Measurements from ENCODE around the gene ILF2.

ILF2 gene

GRCh38 chr1:153626477-153626903 lies 44.3 kb downstream of the ILF2 start:
- FAIRE-seq: no peak

GRCh38 chr1:153624965-153625611 lies 45.7 kb downstream of the ILF2 start:
- no peak for FAIRE-seq

GRCh38 chr1:153623101-153623500 lies 47.7 kb downstream of the ILF2 start:
- FAIRE-seq: no peak

- FAIRE-seq: no peak
Measured at GRCh38 chr1:153619171-153619570, 51.6 kb downstream of the ILF2 start.

DNA sequence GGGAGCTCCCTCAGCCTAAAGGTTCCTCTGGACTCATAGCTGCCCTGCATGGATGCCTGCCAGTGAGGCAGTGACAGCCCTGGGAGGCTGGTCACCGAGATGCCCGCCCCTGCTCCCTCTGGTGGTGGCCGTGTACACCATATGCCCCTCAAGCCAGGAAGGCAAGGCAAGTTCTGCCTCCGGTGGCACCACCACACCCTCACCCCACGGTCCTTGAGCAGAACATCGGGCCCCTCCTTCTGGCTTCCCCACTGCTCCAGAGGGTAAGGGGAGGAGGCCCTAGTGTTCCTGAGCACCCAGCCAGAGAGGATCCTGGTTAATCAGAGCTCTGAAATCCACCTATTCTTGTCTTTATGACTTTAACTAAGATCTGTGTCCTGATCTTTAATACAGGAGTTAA lies 53.1 kb downstream of the ILF2 start:
- no peak for FAIRE-seq

DNA sequence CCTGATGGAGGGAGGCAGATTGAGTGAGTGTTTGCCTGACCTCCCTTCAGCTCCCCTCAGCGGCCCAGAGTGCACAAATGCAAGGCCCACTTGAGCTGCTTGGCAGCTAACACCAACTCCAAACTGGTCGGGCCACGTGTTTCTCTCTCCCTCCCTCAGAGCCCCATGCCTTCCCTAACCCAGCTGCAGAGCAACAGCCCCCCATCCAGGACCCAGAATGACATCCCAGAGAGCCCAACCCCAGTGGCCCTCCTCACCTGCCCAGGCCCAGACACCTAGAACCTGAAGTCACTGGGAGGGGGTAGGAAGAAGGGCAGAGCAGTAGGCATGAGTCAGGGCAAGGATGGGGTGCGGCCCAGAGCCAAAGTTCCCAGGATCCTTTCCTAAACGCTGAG lies 53.9 kb downstream of the ILF2 start:
- FAIRE-seq: no peak

GRCh38 chr1:153616144-153616916 lies 54.5 kb downstream of the ILF2 start, which contains the start of gene S100A14:
S100A14 (minus strand) TSS chr1:153616325; CDS start chr1:153615858, 467 bp downstream.
- FAIRE-seq: no peak

GRCh38 chr1:153615406-153615805 lies 55.4 kb downstream of the ILF2 start:
- no peak for FAIRE-seq

- no peak for FAIRE-seq
Measured at GRCh38 chr1:153614906-153615305, 55.9 kb downstream of the ILF2 start.

- FAIRE-seq: no peak
Measured at GRCh38 chr1:153614189-153614900, 56.4 kb downstream of the ILF2 start.

DNA sequence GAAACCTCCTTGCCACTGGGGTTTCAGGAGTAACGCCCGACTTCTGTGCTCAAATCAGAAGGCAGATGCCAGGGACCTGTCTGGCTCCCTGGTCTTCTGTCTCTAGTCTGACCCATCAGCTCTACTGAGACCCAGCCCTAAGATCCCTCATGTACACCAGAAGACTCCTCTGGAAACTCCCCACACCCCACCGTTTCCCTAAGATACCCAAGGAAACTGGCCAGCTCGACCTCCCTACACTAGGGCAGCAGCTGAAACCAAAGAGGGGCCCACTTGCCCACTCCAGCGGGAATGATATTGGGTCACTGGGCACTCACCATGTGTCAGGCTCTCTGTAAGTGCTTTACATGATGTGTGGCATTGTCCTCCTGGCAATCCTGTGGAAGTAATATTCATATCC lies 57.4 kb downstream of the ILF2 start:
- FAIRE-seq: no peak

- FAIRE-seq: no peak
Measured at GRCh38 chr1:153612755-153613331, 58.0 kb downstream of the ILF2 start, which contains the start of gene S100A16. S100A16 (minus strand) TSS chr1:153613137; CDS start chr1:153608151, 4,986 bp downstream.

DNA sequence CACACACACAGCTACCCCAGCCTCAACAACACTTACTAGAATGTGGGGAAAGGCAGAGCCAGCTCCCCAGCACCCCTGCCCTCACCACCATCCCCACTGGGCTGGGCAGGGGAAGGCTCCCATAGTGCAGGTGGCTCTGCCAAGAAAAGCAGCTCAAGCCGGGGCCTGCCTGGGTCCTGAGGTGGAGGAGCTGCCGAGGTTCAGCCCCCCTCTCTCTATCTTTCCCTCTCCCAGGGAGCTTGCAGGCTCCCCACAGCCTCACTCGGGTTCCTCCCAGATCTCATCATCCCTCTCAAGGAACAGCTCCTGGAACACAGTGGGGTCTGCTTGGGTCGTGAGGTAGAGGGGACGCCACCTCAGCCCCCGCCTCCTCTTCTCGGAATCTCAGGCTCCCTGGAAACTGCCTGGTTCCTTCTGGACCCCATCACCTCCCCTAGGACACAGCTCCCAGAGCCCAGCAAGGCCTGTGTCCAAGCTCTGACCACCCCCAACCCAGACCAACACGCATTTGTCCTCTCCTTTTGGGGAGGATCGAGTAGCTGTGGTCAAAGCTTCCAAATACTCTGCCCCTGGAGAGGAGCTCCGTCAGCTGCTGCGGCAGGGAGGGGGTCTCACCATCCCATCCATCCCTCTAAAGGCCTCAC lies 58.6 kb downstream of the ILF2 start:
- no peak for FAIRE-seq

Data from A204.1 (cell line).